GM19468 (cell line): Measurements from ENCODE around the gene TGFBR1.

Source experiments
- ATAC-seq: cut with Tn5 transposase; IDR thresholded peaks from one replicate; pipeline ENCODE4 v1.9.1; 2021; ENCODE audit warnings: mild to moderate bottlenecking, moderate library complexity, moderate number of reproducible peaks; ENCODE audit not compliant: unreplicated experiment; ENCODE audit errors: extremely low read depth

TGFBR1 gene

GRCh38 chr9:99128133-99128406, 23.2 kb downstream of the TGFBR1 start:
- no peak for ATAC-seq

DNA sequence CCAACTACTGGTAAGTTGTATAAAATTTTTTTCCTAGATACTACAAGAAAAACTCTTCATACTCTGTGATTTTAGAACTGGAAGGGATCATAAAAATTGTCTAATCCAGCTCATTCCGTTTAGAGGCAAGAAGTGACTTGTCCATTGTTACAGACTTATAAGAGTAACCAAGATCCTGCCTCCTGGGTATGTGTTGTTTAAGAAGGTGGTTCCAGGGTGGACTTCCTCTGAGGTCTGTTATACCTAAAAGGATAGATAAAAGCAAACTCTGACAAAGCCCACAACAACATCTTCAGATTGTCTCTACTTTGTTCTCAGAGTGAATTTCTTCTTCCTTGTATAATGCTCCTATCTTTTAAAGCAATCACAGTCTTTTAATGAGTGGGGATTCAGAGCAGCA, 24.2 kb downstream of the TGFBR1 start:
- no peak for ATAC-seq

GRCh38 chr9:99130069-99130468, 25.2 kb downstream of the TGFBR1 start:
- peak; percentile 49 for ATAC-seq

DNA sequence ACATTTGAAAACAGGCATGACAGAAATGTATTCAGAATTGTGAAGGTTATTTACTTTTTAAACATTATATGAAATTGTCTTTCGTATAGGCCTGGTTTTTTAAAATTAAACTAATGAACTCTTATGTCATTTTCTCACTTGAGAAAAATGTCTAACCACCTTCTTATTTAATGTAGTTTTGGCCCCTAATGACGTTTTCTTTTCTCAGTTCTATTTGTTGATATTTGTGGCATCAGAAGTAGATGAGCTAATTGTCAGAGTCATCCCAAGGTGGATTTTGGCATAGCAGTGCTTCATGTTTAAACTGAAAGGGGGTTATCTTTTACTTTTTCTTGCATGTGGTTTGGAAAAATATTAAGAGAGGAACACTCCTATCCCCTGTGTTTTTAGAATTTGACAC, 28.2 kb downstream of the TGFBR1 start:
- no peak for ATAC-seq

- no peak for ATAC-seq
Observed at GRCh38 chr9:99134893-99135341, 30.0 kb downstream of the TGFBR1 start.

- no peak for ATAC-seq
Observed at GRCh38 chr9:99135456-99135855, 30.5 kb downstream of the TGFBR1 start.

GRCh38 chr9:99137225-99137624, 32.3 kb downstream of the TGFBR1 start:
- ATAC-seq, result no peak

GRCh38 chr9:99137891-99138290, 33.0 kb downstream of the TGFBR1 start:
- ATAC-seq, result no peak

- ATAC-seq, result no peak
Observed at GRCh38 chr9:99138424-99139284, 33.7 kb downstream of the TGFBR1 start.

DNA sequence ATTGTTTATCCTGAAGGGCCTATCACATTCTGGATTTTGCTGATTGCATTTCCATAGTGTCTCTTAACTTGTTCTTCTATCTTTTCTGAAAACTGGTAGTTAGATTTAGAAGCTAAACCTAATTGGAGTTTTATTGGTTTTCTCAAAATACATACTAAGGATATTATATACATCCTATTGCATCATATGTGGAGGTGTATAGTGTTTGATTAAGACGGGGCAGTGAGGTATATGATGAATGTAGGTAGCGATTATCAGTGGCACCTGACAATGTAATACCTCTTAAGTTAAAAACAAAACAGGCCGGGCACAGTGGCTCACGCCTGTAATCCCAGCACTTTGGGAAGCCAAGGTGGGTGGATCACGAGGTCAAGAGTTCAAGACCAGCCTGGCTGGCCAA, 35.0 kb downstream of the TGFBR1 start:
- no peak for ATAC-seq

DNA sequence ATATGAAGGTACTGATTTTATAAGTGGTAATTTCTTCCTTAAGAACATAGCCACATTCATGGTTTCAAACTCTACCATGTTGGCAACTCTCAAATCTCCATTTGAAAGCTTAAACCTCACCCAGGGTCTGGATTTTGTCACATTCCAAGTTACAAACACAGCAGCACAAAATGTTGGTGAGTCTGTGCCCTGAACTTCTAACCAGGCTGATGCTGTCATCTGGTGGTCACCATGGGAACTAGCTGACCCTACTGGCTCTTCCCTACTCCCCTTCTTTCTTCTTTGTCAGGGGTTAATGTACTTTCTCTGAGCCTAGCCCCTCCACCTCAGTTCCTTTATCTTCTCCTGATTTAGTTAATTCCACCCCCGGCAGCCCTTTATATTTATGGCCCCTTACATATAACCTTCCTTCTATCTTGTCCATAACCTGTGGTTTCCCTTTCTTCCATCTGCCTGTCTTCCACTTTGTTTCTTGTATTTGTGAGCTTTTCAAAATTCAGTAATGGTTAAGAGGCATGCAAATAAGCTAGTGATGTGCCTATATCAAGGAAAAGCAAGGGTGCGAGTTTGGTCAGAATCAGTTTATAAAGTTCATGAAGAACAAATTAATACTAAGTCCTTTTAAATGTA, 35.9 kb downstream of the TGFBR1 start:
- ATAC-seq, result no peak

DNA sequence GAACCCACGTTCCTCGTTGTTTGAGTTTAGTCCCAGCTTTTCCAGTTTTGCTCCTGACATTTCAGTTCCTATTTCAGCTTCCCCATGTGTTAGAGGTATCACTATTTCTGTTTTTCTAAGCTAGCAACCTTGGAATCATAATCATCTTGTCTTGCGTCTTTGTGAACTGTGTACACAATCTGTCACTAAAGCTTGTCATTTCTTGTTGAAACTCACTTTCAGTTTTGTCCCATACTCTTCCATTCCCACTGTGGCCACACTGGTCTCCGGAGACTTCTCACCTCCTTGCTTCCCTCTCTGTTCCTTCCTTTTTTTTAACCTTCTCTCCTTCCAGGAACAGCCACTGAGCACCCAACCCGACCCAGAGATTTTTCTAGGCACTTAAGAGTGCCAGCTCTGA, 36.9 kb downstream of the TGFBR1 start:
- no peak for ATAC-seq

GRCh38 chr9:99142275-99142674, 37.4 kb downstream of the TGFBR1 start:
- ATAC-seq, result no peak

GRCh38 chr9:99143655-99144054, 38.7 kb downstream of the TGFBR1 start:
- ATAC-seq, result no peak

- ATAC-seq, result no peak
Observed at GRCh38 chr9:99144966-99145365, 40.1 kb downstream of the TGFBR1 start.

GRCh38 chr9:99146574-99146973, 41.7 kb downstream of the TGFBR1 start:
- no peak for ATAC-seq

DNA sequence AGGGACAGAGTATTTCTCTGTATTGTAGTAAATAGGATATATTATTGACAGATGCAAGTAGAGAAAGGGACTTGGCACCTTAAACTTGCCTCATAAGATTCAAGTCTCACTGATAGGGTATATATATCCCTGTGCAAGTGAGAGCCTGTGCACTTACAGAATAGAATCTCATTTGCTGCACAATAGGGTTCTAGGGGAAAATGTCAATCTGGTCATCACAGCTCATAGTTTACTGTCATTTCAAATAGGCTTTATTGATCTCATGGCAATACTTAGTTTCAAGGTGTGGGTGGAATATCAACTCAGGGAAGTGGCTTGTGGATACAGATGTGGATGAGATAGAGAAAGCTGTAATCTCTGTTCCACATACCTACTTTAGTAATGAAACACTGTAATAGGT, 42.3 kb downstream of the TGFBR1 start:
- ATAC-seq, result no peak

DNA sequence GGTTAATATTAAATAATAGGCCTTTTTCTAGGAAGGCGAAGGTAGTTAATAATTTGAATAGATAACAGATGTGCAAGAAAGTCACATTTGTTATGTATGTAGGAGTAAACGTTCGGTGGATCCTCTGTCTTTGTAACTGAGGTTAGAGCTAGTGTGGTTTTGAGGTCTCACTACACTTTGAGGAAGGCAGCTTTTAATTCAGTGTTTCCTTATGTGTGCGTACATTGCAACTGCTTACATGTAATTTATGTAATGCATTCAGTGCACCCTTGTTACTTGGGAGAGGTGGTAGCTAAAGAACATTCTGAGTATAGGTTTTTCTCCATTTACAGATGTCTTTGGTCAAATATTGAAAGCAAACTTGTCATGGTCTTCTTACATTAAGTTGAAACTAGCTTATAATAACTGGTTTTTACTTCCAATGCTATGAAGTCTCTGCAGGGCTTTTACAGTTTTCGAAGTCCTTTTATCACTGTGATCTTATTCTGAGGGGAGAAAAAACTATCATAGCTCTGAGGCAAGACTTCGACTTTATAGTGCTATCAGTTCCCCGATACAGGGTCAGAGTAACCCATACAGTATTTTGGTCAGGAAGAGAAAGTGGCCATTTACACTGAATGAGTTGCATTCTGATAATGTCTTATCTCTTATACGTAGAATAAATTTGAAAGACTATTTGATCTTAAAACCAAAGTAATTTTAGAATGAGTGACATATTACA, 45.7 kb downstream of the TGFBR1 start:
- no peak for ATAC-seq

DNA sequence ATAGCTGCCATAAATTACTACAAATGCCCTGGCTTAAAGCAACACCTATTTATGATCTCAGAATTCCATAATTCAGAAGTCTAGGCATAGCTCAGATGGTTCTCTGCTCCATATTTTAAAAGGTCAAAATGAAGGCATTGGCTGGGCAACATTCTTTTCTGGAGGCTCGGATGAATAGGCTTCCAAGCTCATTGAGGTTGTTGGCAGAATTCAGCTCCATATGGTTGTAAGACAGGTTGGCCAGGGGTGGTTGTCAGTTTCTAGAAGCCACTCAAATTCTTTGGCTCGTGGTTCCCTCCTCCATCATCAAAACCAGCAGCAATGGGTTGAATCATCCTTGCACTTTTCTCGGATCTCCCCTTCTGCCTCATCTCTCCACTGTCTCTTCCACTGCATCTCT, 49.4 kb downstream of the TGFBR1 start:
- no peak for ATAC-seq

GRCh38 chr9:99155736-99156135, 50.8 kb downstream of the TGFBR1 start:
- ATAC-seq, result no peak

GRCh38 chr9:99158629-99159028, 53.7 kb downstream of the TGFBR1 start:
- no peak for ATAC-seq
